Measurements from ENCODE around the gene OVOL1. TPM values are rescaled to one million over a fixed set of nuclear protein-coding genes. Genes with fewer than 3 reads are reported as not detected.

The OVOL1 gene
- total and polyA plus RNA-seq, 2 of the 13 experiments (the other 11 are each of a cell fraction or from before 2014, with no cell fraction given) = 0.01 TPM; not detected in 1

GRCh38 chr11:65780770-65781151 is 6.1 kb upstream of the OVOL1 start, which contains the start of gene AP5B1 (continued):
- TF ChIP-seq TFDP2 (CRISPR knock-in tag; IDR thresholded peaks at IDR 0.05) (no peak), SNAPC4 (CRISPR knock-in tag; IDR thresholded peaks at IDR 0.05) (no peak), ZNF431 (CRISPR knock-in tag; IDR thresholded peaks at IDR 0.05; ENCODE audit: borderline replicate concordance, low read depth) (no peak), THAP11 (CRISPR knock-in tag; IDR thresholded peaks at IDR 0.05) (0 out of 2 replicates have a peak, but pooled peaks have one; percentile 12), DZIP1 (CRISPR knock-in tag; IDR thresholded peaks at IDR 0.05) (no peak), ONECUT2 (CRISPR knock-in tag; IDR thresholded peaks at IDR 0.05) (no peak), SOX13 (IDR thresholded peaks at IDR 0.05) (no peak), SOX13 (CRISPR knock-in tag; conservative IDR thresholded peaks at IDR 0.05 in 1 of 2, IDR thresholded peaks at IDR 0.05 in 1 of 2) (no peak), RFXAP (CRISPR knock-in tag; IDR thresholded peaks at IDR 0.05; ENCODE audit: borderline replicate concordance) (0 out of 2 replicates have a peak, but pooled peaks have one; percentile 25), CENPBD1 (CRISPR knock-in tag; IDR thresholded peaks at IDR 0.05; ENCODE audit: borderline replicate concordance, low read depth) (no peak), XRCC5 (optimal IDR thresholded peaks at IDR 0.05; ENCODE audit: low read length) (no peak), ZNF609 (CRISPR knock-in tag; IDR thresholded peaks at IDR 0.05; ENCODE audit: borderline replicate concordance) (no peak), MNT (IDR thresholded peaks at IDR 0.05) (no peak)

Measured in HepG2 (cell line).